HPDE6-E6E7 (cell line): ENCODE measurements around the gene IRF7.

Experiments
- DNase-seq: peaks from one replicate; pipeline ENCODE4 v3.0.0; 2011; ENCODE audit warnings: missing footprints; ENCODE audit errors: extremely low spot score

The IRF7 gene

DNA sequence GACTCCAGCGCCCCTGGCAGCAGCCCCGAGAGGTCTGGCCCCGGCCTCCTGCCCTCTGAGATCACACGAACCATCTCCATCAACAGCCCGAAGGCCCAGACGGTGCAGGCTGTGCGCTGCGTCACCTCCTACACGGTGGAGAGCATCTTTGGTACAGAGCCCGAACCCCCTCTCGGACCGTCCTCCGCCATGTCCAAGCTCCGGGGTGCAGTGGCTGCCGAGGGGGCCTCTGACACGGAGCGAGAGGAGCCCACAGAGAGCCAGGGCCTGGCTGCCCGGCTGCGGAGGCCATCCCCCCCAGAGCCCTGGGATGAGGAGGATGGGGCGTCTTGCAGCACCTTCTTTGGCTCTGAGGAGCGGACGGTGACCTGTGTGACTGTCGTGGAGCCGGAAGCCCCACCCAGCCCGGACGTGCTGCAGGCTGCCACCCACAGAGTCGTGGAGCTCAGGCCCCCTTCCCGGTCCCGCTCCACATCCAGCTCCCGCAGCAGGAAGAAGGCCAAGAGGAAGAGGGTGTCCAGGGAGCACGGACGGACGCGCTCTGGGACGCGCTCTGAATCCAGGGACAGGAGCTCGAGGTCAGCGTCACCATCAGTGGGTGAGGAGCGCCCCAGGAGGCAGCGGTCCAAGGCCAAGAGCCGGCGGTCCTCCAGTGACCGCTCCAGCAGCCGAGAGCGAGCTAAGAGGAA lies 7.6 kb downstream of the IRF7 start:
- DNase-seq, result no peak

DNA sequence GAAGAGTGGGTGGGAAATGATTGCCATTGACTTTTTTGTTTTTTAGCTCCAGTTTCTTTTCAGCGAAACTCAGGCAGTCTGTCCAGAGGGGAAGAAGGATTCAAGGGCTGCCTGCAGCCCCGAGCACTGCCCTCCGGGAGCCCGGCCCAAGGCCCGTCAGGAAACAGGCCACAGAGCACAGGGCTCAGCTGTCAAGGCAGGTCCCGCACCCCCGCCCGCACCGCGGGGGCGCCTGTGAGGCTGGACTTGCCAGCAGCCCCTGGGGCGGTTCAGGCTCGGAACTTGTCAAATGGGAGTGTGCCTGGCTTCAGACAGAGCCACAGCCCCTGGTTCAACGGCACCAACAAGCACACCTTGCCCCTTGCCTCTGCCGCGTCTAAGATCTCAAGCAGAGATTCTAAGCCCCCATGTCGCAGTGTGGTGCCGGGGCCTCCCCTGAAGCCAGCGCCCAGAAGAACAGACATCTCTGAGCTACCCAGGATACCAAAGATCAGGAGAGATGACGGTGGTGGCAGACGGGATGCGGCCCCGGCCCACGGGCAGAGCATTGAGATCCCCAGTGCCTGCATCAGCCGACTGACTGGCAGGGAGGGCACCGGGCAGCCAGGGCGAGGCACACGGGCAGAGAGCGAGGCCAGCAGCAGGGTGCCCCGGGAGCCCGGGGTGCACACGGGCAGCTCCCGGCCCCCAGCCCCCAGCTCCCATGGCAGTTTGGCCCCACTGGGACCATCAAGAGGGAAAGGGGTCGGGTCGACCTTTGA lies 8.6 kb downstream of the IRF7 start:
- no peak for DNase-seq

DNA sequence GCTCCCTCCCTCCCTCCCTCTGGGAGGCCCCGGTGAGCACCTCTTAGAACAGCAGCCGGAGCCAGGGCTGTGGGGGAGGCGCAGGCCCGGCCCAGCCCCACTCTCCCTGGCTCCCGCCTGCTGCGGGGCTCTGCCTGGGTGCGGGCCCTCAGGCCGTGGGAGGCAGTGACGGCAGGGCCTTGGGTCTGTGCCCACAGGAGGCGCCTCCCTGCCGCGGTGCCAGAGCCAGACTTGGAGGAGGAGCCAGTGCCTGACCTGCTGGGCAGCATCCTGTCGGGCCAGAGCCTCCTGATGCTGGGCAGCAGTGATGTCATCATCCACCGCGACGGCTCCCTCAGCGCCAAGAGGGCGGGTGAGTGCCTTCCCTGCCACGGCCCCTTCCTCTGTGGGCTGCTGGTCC lies 9.5 kb downstream of the IRF7 start:
- no peak for DNase-seq

DNA sequence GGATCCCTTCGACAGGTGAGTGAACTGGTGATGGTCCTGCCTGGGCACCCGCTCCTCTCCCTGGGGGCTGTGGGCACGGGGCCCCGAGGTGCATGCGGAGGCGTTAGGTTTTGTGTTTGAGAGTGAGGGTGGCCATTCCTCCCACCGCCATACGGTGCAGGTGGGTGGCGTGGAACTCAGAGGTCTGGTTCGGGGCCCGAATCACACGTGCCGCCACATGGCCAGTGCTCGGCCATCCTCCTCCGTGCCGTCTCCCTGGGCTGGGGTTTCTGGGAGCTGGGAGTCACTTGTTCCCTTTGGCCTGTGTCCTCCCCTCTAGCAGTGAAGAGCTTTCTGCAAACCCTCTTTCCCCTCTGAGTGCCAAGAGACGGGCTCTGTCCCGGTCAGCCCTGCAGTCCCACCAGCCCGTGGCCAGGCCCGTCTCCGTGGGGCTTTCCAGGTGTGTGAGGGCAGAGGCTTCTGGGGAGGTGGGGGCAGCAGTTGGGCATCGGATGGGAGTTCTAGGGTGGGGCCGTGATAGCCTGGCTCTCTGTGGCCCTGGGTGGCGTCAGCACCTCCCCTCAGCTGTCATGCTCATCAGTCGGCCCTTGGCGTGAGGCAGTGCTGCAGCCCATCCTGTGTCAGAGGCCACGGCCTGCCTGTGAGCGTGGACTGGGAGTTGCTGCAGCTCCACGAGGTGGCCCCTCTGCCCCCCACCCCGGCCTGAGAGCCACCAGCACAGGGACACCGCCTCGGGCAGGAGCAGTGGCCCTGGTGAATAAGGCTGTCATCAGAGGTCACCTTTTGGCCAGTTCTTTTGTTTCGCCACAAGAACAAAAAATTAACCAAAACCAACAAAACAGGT lies 10.2 kb downstream of the IRF7 start:
- no peak for DNase-seq

DNA sequence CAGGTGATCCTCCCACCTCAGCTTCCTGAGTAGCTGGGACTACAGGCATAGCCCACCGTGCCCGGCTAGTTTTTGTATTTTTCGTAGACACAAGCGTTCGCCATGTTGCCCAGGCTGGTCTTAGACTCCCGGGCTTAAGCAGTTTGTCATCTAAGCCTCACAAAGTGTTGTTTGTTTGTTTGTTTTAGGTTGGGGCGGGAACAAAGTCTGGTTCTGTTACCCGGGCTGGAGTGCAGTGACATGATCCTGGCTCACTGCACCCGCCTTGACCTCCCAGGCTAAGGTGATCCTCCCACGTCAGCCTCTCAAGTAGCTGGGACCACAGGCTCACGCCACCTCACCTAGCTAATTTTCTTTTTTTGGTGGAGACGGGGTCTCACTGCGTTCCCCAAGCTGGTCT lies 12.6 kb downstream of the IRF7 start:
- DNase-seq, result no peak

DNA sequence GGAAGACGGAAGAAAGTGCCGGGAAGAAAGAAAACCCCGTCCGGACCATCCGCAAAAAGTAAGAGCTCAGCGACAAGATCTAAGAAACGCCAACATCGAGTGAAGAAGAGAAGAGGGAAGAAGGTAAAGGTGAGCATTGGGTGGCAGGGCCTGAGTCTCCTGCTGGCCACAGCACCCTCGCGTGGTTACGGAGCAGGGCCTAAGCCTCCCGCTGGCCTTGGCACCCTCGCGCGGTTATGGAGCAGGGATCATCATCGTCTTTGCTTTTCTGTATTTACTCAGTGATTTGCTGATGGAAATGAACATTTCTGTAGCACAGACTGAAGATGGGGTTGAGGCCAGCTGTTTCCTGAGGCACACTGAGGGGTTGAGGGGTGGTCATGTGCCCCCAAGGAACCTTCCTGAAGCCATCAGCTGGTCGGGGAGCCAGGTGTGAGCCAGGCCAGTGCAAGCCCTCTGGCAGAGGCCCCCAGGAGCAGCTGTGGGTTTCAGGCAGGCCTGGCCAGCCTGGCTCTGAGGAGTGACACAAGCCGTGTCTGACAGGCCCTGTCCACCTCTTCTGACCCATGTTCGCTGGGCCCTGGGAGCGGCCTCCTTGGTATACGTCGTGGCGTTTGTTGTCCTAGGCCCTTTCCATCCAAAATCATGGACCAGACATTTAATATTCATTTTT lies 14.0 kb downstream of the IRF7 start:
- no peak for DNase-seq

DNA sequence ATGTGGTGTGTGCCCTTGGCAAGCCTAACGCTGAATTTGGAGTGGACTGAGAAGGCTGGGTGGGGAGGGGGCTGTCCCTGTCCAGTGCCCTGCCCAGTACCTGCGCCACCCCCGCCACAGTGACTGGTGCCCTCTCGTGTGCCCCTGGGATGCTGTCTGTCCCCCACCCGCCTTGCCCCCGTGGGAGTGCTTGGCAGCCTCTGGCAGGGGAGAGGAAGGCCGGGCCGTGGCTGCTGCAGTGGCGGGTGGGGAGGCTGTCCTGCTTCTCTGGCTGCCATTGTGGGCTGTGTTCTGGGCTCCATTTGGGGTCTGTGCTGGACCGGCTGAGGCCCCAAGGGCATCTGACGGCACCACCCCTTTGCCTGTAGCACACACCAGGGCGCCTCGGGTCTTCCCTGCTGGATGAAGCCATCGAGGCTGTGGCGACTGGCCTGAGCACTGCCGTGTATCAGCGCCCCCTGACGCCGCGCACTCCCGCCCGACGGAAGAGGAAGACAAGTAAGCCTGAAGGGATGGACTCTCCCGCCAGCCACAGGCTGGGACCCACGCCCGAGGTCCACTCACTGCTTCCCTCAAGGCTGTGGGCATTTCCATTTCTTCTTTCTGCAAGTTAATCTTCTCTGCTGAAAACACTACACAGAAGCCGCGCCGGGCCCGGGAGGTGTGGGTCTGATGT lies 17.6 kb downstream of the IRF7 start:
- no peak for DNase-seq

- DNase-seq, result no peak
Observed at GRCh38 chr11:597166-597725, 18.5 kb downstream of the IRF7 start.

DNA sequence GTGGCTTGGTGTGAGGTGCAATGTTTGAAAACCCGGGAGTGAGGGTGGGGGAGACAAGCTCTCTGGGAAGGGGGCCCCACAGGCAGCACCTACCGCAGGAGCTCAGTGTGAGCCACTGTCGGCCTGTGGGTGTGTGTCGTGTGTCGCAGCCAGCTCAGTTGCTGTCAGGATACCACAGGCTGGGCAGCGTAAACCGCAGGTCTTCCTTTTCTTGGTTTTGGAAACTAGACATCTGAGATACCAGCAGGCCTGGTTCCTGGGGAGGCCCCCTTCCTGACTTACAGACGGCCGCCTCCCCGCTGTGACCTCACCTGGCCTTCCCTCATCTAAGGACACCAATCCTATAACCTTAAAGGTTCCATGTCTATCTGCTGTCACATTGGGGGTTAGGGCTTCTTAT lies 19.4 kb downstream of the IRF7 start:
- DNase-seq, result no peak

GRCh38 chr11:595400-595799 lies 20.4 kb downstream of the IRF7 start:
- no peak for DNase-seq

DNA sequence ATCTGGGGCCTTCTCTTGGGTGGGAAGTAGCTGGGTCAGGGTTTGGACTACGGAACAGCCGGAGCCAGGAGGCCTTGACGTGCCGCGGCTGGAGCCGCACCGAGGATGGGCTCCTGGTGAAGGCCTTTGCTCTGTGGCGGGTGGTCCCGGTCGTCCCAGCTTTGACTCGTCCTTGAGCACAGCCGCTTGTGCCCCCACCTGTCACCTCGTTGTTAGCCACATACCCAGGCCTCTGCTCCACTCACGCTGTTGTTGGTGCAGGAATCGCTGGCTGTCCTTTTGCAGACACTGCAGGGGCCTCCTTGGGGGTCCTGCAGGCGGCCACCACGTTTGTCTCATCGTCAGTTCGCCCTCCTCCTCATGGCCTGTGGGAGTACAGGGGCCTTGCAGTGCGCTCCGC lies 22.4 kb downstream of the IRF7 start:
- no peak for DNase-seq

GRCh38 chr11:592918-593317 lies 22.8 kb downstream of the IRF7 start:
- no peak for DNase-seq

DNA sequence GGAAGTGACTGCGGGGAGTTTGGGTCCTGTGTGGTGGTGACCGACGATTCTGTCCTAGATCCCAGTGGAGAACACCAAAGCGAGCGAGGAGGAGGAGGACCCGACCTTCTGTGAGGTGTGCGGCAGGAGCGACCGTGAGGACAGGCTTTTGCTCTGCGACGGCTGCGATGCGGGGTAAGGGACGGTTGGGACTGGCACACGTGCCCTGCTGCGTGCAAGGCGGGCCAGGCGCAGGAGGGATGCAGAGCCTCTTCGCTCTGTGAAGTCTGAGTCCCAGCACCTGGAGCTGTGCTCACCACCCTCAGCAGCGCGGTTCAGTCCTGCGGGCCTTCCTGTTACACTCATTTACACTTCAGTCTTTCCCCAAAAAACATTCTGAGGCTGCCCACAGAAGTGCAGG lies 23.2 kb downstream of the IRF7 start:
- no peak for DNase-seq

- DNase-seq, result no peak
Observed at GRCh38 chr11:590997-591396, 24.8 kb downstream of the IRF7 start.

DNA sequence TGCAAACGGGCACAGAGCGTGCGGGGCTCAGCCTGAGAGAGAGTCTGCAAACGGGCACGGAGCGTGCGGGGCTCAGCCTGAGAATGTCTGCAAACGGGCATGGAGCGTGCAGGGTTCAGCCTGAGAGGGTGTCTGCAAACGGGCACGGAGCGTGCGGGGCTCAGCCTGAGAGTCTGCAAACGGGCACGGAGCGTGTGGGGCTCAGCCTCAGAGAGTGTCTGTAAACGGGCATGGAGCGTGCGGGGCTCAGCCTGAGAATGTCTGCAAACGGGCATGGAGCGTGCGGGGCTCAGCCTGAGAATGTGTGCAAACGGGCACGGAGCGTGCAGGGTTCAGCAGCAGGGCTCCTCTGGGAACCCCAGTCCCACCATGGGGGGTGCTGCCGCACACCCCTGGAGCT lies 26.0 kb downstream of the IRF7 start:
- DNase-seq, result no peak

- no peak for DNase-seq
Observed at GRCh38 chr11:587978-588380, 27.8 kb downstream of the IRF7 start.

DNA sequence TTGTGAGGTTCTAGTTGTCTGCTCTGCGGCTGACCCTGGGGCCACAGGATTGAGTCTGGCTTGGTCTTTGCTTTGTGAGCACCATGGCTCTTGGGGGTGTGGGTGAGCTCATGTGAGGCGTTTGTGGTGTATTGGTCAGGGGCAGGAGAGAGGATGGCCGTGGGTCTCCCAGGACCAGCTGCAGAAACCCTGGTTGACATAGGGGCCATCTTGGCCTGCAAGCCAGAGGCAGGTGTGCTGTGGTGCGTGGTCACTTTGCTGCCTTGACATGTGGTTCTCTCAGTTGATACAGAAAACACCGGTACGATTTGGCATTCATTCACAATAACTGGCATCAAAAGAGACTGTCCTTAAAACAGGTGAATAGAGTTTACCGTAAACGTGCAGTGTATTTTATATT lies 28.2 kb downstream of the IRF7 start:
- no peak for DNase-seq

DNA sequence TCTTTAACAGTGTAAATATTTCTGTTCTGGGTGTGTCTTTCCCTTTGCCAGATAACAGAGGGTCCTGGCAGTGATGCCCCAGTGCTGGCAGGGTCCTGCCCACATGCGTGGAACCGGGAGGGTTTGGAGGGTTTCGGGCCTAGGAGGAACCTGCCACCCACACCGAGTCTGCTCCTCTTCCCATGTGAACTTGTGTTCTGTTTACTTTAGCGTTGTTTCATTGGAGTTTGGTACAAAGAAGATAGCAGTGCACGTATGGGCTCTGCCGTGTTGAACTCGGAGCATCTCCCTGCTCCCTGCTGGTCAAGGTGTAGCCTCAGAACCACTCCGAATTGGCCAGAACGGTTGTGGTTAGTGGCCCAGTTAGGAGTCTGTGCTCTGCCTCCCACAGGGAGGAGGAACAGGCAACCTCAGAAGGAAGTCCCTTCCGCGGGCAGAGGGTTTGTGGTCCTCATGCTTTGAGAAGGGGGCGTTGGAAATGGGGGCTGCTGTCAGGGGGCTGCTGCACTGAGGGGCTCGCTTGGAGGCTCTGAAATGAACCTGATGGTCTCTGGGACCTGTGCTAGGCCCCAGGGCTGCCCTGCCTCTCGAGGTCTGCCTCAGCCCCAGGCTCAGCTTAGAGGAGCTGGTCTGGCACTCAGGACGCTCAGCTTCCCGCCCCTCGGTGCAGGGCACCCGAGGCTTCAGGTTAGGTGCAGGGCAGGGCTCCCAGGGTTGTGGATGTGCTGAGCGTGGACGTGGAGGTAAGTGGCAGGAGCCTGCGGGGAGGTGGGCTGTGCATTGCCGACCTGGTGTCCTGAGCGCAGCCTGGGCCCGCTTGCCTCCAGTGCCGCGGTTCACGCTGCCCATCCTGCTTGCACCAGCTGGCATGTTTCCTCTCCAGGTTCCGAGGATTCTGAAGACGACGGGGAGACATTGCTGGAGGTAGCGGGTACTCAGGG lies 29.1 kb downstream of the IRF7 start:
- DNase-seq, result no peak

DNA sequence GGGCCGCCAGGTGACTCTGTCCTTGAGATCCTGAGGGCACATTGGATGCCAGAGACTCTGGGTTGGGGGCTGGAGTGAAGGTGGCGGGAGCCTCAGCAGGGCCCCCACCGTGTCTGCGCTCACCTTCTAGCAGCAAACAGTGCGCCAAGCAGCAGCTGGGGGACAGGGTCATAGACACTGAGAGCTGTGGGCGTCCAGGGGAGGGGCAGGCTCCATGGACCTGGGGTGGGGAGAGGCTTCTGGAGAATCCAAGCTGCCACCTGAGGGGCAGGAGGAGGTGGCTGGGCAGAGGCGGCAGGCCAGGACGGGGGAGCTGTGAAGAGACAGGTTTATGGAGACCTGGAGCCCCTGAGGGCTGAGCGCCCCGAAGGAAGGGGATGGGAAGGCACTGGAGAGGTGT lies 31.5 kb downstream of the IRF7 start:
- no peak for DNase-seq

- DNase-seq, result no peak
Observed at GRCh38 chr11:581752-582151, 34.0 kb downstream of the IRF7 start.
